Daoy (cell line): Measurements from ENCODE around the gene AKIRIN1. TPM values are rescaled to one million over a fixed set of nuclear protein-coding genes. Genes with fewer than 3 reads are reported as not detected.
"Not testable (repeated sequence)": the region's sequence is repeated elsewhere in the genome, so short reads cannot be mapped to it uniquely, and the experiment has no call there.

Experiments
- DNase-seq: peaks from one replicate; pipeline ENCODE4 v3.0.0-alpha.2; 2015; ENCODE audit warnings: low read depth
- total RNA-seq: library from RNA; depleted of rRNA; stranded (reverse); fragments of >200 nt; shearing (Covaris generic); gene quantifications from 2 replicates; pipeline ENCODE4 v1.2.3, GENCODE V29; 2014; rRNA removed

AKIRIN1 gene
- total RNA-seq = 66.7 and 75.8 TPM in 2 replicates

GRCh38 chr1:38990738-38991637, at the start of gene AKIRIN1:
AKIRIN1 (plus strand) TSS chr1:38991276; CDS start chr1:38991381, 105 bp downstream.
- peak; percentile 97 for DNase-seq

- peak; percentile 67 for DNase-seq
These were observed 49.5 kb upstream of the AKIRIN1 start, which contains the start of gene RHBDL2 for GRCh38 chr1:38941527-38942019. RHBDL2 (minus strand) TSS chr1:38941830; CDS start chr1:38919212, 22,618 bp downstream.

GRCh38 chr1:38942664-38943428, 48.2 kb upstream of the AKIRIN1 start:
- DNase-seq = no peak

- no peak for DNase-seq
These were observed 46.5 kb upstream of the AKIRIN1 start for GRCh38 chr1:38944547-38944946.

- no peak for DNase-seq
These were observed 40.5 kb upstream of the AKIRIN1 start for GRCh38 chr1:38950553-38950952.

- no peak for DNase-seq
These were observed 37.6 kb upstream of the AKIRIN1 start for GRCh38 chr1:38953433-38953860.

GRCh38 chr1:38958967-38959366, 32.1 kb upstream of the AKIRIN1 start:
- peak; percentile 26 for DNase-seq

GRCh38 chr1:38962113-38962512, 29.0 kb upstream of the AKIRIN1 start:
- peak; percentile 67 for DNase-seq

GRCh38 chr1:38962560-38962959, 28.5 kb upstream of the AKIRIN1 start:
- no peak for DNase-seq

GRCh38 chr1:38964140-38964548, 26.9 kb upstream of the AKIRIN1 start:
- DNase-seq = no peak

- DNase-seq = not testable (repeated sequence)
These were observed 17.9 kb upstream of the AKIRIN1 start for GRCh38 chr1:38973145-38973544.

- no peak for DNase-seq
These were observed 17.2 kb upstream of the AKIRIN1 start for GRCh38 chr1:38973659-38974437.

- not testable (repeated sequence) for DNase-seq
These were observed 13.5 kb upstream of the AKIRIN1 start for GRCh38 chr1:38977399-38978244.

- not testable (repeated sequence) for DNase-seq
These were observed 12.9 kb upstream of the AKIRIN1 start for GRCh38 chr1:38978245-38978542.

GRCh38 chr1:38979380-38979779, 11.7 kb upstream of the AKIRIN1 start:
- DNase-seq = not testable (repeated sequence)

- no peak for DNase-seq
These were observed 1.1 kb upstream of the AKIRIN1 start for GRCh38 chr1:38989979-38990378.

- no peak for DNase-seq
These were observed 714 bp upstream of the AKIRIN1 start for GRCh38 chr1:38990386-38990737.

GRCh38 chr1:38991638-38992411, 749 bp downstream of the AKIRIN1 start:
- DNase-seq = peak; percentile 26

- no peak for DNase-seq
These were observed 1.5 kb downstream of the AKIRIN1 start for GRCh38 chr1:38992412-38993111.
